Erythroblast (primary cell): ENCODE data around the gene WDR5B.
A peak's percentile ranks its signal among the peaks of the same experiment; 100 is the strongest.

Experiments
- DNase-seq, 2 experiments: peaks; one replicate each; lab custom pipeline; 2025; lab: John Stamatoyannopoulos, UW
- GATA1 ChIP-seq: IDR thresholded peaks from 2 replicates; pipeline ENCODE4 v1.6.1; 2011; ENCODE audit warnings: low read depth, mild to moderate bottlenecking, control low read depth, low read length, moderate library complexity
- POLR2A ChIP-seq: IDR thresholded peaks from 2 replicates; pipeline ENCODE4 v1.6.1; 2011; ENCODE audit warnings: mild to moderate bottlenecking, low read length

The WDR5B gene

DNA sequence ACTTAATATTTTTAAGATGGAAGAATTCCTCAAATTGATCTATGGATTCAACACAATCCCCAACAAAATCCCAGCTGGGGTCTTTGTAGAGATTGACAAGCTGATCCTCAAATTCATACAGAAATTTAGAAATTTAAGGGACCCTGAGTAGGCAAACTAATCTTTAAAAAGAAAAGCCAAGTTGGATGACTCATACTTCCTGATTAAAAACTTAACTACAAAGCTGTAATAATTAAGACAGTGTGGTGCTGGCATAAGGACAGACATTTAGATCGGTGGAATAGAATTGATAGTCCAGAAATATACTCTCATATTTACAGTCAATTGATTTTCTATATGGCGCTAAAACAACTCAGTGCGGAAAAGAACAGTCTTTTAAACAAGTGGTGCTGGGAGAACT is 20.3 kb downstream of the WDR5B start:
- no peak for TF ChIP-seq GATA1
- no peak for TF ChIP-seq POLR2A
- DNase-seq, result no peak

DNA sequence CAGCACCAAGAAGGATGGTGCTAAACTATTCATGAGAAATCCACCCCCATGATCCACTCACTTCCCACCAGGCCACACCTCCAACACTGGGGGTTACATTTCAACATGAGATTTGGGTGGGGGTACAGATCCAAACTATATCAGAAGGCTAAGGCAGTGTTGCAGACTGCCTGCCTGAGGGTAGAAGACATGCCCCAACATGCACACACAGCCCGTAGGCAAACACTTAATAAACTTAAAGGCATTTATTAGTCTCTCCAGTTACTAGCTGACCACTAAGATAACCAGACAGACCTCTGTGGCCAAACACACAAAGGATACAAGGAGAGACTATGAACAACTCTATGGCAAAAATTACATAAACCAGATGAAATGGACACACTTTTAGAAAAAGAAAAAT is 21.7 kb downstream of the WDR5B start:
- TF ChIP-seq POLR2A, result no peak
- no peak for TF ChIP-seq GATA1

DNA sequence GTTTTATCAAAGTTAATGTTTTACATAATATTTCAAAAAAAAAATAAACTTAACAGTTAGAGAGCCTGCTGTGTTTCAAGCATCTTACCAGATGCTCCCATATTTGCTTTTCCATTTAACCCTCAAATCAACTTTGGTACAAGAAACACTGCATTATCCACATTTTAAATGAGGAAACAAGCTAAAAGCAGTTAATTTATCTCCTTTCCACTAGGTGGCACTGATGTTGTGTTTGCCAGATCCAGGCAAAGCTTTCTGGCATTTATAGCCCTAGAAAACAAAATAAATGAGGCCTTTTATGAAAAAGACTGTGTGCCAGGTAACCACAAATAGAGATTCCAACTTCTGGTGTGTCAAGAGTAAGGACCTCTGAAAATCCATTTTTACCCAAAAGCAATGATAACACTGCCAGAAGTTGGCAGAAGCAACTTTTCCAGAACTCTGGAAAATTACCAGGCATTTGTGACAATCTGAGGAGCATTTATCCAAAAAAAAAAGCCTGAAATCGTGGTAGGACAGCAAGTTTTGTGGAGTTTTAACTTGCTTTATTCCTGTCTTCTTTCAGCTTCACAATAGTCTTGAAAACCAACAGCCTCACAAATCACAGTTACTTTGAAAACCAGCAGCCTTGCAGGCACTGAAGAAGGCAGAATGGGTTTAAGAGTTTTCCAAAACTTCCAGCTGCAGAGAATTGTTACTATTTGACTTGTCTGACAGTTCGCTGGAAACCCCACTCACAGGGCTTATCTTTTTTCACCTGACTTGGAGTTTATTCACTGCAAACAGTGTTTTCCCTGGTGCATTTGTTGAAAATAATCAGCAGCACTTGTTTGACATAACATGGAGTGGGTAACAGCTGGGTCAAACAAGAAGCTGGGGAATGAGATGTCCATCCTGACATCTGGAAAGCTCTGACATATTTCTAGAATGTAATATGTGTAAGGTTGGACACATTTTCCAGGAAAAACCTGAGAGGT is 22.7 kb downstream of the WDR5B start:
- peak; percentile 72 to 73 for DNase-seq
- no peak for TF ChIP-seq POLR2A
- no peak for TF ChIP-seq GATA1

More for the DNA sequence above, 21.7 kb downstream of the WDR5B start:
- no peak for DNase-seq

DNA sequence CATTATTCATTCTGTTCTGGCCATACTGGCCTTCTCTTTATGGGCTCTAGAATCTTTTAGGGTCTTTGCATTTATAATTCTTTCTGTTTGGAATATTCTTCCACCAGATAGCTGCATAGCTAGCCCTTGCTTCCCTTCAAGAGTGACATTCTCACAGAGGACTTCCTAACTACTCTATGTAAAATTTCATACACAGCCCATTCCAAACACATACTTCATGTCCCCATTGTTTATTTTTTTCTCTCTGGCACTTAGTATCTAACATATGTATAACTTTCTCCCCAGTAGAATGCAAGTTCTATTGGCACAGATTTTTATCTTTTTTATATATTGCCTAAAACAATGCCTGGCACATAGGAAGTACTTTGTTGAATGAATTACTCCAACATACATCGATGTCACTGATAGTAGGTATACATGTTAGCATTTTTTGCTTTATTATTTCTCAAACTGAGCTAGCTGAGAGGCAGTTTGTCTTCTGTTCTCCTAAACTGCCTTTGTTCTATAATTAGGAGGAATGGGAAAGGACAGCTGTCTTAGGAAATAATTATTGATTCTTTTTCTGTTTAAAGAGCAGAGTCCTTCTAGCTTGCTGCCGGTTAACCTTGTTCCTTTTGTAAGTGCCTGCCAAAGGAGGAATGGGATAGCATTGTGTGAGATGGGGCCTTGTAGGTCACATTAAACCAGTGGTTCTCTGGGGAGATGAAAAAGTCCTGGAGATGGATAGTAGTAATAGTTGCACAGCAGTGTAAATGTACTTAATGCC is 24.0 kb downstream of the WDR5B start:
- no peak for DNase-seq
- no peak for TF ChIP-seq POLR2A
- TF ChIP-seq GATA1, result no peak

DNA sequence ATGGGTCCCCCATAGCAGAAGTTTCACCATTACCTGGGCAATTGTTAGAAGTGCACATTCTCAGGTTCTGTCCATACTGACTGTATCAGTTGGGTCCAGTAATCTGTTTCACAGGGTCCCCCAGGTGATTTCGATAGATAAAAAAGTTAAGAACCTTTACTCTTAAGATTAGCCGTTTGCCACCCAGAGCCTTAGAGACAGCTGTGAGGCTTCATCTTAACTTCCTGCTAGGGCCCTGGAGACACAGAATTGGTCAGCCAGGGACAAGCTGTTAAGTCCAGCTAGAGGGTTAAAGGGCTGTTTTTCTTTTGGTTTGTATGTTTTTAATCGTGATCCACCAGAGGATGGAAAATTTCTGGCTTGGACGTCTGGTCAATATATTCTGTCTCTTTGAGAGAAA is 25.2 kb downstream of the WDR5B start:
- peak; percentile 48 to 87 for DNase-seq
- TF ChIP-seq GATA1 (no peak), POLR2A (no peak)

DNA sequence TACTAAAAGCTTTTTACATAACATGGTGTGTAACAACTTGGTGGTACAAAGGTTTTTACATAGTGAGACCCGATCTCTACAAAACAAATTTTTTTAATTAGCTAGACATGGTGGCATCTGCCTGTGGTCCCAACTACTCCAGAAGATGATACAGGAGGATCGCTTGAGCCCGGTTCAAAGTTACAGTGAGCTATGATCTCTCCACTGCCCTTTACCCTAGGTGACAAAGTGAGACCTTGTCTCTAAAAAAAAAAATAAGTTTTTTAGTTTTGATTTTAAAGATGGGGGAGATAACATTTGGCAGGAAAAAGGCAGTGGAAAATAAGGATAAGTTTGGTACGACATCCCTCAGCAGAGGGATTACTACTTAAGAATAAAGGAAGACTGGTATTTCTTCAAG is 26.0 kb downstream of the WDR5B start:
- no peak for DNase-seq

DNA sequence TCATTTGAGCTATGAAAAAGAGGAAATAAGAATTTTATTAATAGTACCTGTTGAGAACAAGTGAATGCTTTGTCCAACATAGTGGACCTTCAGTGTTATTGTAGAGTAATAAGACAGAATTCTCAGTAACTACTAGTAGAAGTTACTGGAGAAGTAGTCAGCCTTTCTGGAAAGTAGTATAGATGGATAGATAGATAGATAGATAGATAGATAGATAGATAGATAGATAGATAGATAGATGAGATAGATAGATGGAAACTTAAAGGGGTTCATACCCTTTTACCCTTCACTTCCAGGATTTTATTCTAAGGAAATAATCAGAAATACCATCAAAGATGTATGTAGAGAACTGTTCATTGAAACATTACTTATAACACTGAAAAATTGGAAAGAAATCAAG is 26.7 kb downstream of the WDR5B start:
- no peak for DNase-seq
- TF ChIP-seq GATA1, result no peak
- TF ChIP-seq POLR2A, result no peak

More for the DNA sequence above, 26.0 kb downstream of the WDR5B start:
- TF ChIP-seq GATA1 (no peak), POLR2A (no peak)

DNA sequence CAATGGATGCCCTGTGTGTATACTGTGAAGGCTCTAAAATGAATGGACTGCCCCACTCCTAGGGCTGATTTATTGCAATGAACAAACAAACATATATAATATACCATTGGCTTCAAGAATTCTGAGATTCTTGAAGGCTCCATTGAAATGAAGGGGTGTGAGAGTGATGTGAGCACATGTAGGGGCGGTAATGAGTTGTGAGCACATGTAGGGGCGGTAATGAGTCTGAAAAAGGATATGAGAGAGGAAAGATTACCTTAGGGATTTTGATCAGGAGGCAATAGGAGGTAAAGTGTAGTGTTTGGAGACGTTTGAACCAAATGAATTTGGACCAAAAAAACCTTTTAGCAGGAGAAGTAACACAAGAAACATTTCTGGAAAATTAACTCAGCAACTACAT is 28.2 kb downstream of the WDR5B start:
- TF ChIP-seq POLR2A (no peak), GATA1 (no peak)
- no peak for DNase-seq

DNA sequence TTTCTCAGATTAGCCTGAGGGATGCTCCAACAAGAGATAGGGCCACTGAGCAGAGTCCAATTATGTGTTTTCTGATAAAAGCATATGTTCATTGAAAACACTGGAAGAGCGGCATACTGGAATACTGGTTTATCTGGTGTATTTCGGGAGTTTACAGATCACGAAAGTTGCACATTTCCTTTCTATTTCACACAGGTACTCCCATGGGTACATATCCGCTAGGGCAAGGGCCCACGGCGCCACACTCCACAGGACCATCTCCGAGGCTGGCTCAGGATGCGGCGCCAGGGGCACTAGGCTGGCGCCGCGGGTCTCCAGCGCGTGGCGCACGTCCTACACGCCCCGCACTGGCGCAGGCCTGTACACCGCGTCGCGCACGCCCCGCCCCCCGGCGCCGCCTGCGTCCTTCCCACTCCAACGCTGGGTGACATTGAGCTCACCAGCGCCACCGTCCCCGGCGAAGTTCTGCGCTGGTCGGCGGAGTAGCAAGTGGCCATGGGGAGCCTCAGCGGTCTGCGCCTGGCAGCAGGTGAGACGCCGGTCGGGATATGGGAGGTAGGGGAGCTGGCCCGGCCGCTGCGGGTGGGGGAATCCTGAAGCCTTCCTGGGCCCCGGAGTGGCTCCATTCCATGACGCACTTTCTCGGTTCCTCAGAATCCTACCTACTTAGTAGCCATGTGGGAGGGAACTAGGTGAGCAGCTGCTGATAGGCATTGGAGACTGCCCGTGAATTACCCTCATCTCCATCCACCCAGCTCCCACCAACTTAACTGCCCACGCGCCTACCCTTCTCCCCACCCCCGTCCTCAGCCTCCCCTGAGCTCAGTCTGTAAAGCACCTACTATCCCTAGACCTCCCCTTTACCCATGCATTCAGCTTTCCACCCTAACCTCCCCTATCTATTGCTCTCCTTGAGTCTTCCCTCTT is 31.8 kb downstream of the WDR5B start, which contains the start of gene FAM162A:
Gene FAM162A, plus strand, starts transcription at position 412 of the 927 bp plus-strand sequence. Its CDS starts 84 bp downstream, at position 496.
- TF ChIP-seq GATA1 (no peak), POLR2A (peak; percentile 80)
- peak; percentile 96 to 98 for DNase-seq

DNA sequence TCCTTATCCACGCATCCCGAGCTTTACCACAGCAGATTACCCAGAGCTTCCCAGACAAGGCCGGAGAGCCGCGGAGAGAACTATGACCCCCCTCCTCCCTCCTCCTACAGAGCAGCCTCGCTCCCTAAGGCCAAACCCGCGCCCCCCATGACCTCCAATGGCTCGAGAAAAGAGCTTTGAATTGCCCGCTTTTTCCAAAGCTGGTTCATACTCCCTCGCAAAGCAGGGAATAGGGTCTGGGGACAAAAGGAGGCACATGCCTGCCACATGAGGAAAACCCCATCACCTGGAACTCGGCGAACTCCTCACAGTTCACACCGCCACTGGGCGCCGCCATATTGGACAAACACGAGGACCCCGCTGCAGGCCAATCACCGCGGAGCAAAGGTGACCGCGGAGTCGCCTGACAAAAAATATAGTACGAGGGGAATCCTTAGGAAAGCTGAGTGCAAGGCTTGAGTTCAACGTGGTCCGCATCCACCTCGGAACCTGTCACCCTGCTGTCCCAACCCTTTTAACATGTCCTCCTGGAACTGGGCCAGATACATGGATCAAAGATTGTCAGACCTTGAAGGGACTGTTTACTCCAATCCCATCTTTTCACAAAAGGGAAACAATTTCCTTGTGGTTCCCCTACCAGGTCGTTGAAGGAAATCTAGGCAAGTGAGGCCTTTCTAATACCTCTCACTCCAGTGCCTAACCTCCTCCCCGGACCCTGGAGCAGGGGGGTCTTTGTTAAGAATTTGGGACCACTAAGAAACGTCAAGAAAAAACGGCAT is 32.8 kb downstream of the WDR5B start, which contains the start of gene MIX23:
Gene MIX23, minus strand, starts transcription at position 344 of the 779 bp plus-strand sequence. Its CDS starts 7 bp downstream, at position 337.
- DNase-seq, result peak; percentile 88 to 91
- TF ChIP-seq GATA1, result no peak
- TF ChIP-seq POLR2A, result peak; percentile 50

DNA sequence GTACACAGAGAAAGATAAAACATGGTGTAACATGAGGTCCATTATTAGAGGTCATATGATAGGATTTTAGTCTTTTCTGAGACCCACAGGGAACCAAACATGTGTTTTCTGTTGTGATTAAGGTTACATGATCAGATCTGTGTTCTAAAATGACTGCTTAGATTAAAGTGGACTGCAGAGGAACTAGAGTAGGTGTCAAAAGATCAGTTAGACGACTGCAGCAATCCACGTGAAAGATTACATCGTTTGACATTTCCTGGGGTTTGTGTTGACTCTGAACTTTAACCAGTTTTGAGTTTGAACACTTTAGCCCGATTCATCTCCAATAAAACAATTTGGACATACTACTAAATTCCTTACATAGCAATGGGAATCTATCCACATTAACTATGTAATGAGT is 37.9 kb downstream of the WDR5B start:
- DNase-seq, result no peak
- TF ChIP-seq GATA1 (no peak), POLR2A (no peak)

DNA sequence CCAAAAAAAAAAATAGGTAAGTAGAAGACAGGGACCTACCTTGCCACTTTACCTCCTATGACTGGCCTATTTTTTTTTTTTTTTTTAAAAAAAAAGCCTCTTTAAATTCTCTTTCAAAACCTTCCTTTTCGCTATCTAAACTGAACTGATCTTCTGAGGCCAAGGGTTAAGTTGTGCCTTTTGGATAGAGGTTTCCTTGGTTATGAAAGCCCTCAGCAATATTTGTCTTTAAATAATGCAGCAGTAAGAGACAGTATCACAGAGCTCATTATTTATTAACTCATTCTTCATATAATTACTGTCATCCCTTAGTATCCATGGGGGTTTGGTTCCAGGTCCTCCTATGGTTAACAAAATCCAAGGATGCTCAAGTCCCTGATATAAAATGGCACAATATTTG is 41.8 kb downstream of the WDR5B start:
- DNase-seq, result no peak
- TF ChIP-seq GATA1, result no peak
- no peak for TF ChIP-seq POLR2A
